ENCODE measurements around the gene CACNA1F. TPM values are rescaled to one million over a fixed set of nuclear protein-coding genes. Genes with fewer than 3 reads are reported as not detected.

Gene CACNA1F
- total RNA-seq, 1 experiment from 2014 or later, result not detected

DNA sequence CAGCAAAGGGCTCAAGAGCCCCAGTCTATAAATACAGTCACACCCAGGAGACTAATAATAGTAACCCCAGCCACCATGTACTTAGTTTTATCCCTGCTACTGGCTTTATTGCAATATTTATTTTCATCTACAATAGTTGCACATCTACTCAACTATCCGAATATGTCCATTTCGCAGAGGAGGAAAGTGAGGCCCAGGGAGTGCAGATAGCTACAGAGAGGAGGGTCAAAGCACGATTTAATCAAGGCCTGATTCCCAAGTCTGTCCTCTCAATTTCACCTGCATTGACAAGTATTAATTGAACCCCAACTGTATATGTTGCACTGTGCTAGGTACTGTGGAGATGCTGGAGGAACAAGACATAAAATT, 65.4 kb downstream of the CACNA1F start:
- ChIA-PET CTCF (no interaction called here), POLR2A (no interaction called here)
- H3K9me3 ChIP-seq (ENCODE audit: control insufficient read depth, insufficient read depth, low read depth, low read length), result no peaks in the 10 kb centered on the region
- in situ Hi-C loops (cut with HindIII; ENCODE audit: low pct_unique_long_range_greater_than_20kb, low sequenced_read_pairs) (no loop called here), intact Hi-C loops (cut with micrococcal nuclease; ENCODE audit: unreplicated experiment) (no loop called here)
- H3K4me1 ChIP-seq (ENCODE audit: control insufficient read depth, insufficient read depth, low read length), result peaks cover 28% of the 10 kb centered on the region
- H3K36me3 ChIP-seq (ENCODE audit: control insufficient read depth, insufficient read depth, low read length), result no peaks in the 10 kb centered on the region
- DNase-seq (ENCODE audit: low read depth, low spot score) (no peak), ATAC-seq (no peak)
- H3K27ac ChIP-seq (ENCODE audit: low read length), result peak overlapping the region; percentile 93
- TF ChIP-seq, protein P1, sequence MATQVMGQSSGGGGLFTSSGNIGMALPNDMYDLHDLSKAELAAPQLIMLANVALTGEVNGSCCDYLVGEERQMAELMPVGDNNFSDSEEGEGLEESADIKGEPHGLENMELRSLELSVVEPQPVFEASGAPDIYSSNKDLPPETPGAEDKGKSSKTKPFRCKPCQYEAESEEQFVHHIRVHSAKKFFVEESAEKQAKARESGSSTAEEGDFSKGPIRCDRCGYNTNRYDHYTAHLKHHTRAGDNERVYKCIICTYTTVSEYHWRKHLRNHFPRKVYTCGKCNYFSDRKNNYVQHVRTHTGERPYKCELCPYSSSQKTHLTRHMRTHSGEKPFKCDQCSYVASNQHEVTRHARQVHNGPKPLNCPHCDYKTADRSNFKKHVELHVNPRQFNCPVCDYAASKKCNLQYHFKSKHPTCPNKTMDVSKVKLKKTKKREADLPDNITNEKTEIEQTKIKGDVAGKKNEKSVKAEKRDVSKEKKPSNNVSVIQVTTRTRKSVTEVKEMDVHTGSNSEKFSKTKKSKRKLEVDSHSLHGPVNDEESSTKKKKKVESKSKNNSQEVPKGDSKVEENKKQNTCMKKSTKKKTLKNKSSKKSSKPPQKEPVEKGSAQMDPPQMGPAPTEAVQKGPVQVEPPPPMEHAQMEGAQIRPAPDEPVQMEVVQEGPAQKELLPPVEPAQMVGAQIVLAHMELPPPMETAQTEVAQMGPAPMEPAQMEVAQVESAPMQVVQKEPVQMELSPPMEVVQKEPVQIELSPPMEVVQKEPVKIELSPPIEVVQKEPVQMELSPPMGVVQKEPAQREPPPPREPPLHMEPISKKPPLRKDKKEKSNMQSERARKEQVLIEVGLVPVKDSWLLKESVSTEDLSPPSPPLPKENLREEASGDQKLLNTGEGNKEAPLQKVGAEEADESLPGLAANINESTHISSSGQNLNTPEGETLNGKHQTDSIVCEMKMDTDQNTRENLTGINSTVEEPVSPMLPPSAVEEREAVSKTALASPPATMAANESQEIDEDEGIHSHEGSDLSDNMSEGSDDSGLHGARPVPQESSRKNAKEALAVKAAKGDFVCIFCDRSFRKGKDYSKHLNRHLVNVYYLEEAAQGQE (IDR thresholded peaks at IDR 0.05; ENCODE audit: insufficient read depth in 1 of 2, low read depth in 2 of 2, low read length in 1 of 2), result no peak
- TF ChIP-seq SIN3A (IDR thresholded peaks at IDR 0.05; ENCODE audit: borderline replicate concordance, insufficient read depth, low read depth, low read length) (no peak), POLR2AphosphoS5 (IDR thresholded peaks at IDR 0.05; ENCODE audit: low read depth, low read length) (no peak), TCF7L2 (IDR thresholded peaks at IDR 0.05; ENCODE audit: low read depth, low read length) (no peak)
- TF ChIP-seq, protein P2, sequence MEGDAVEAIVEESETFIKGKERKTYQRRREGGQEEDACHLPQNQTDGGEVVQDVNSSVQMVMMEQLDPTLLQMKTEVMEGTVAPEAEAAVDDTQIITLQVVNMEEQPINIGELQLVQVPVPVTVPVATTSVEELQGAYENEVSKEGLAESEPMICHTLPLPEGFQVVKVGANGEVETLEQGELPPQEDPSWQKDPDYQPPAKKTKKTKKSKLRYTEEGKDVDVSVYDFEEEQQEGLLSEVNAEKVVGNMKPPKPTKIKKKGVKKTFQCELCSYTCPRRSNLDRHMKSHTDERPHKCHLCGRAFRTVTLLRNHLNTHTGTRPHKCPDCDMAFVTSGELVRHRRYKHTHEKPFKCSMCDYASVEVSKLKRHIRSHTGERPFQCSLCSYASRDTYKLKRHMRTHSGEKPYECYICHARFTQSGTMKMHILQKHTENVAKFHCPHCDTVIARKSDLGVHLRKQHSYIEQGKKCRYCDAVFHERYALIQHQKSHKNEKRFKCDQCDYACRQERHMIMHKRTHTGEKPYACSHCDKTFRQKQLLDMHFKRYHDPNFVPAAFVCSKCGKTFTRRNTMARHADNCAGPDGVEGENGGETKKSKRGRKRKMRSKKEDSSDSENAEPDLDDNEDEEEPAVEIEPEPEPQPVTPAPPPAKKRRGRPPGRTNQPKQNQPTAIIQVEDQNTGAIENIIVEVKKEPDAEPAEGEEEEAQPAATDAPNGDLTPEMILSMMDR (IDR thresholded peaks at IDR 0.05), result no peak
- peak overlapping the region; percentile 38 to 64; a peak in 3 of 4 replicates for H3K4me3 ChIP-seq (ENCODE audit: low read depth in 2 of 2, low read length in 2 of 2)
- H3K27me3 ChIP-seq (ENCODE audit: control insufficient read depth, insufficient read depth, low read length), result no peaks in the 10 kb centered on the region
- BruUV-seq (replicated peaks), result no TSS peak

DNA sequence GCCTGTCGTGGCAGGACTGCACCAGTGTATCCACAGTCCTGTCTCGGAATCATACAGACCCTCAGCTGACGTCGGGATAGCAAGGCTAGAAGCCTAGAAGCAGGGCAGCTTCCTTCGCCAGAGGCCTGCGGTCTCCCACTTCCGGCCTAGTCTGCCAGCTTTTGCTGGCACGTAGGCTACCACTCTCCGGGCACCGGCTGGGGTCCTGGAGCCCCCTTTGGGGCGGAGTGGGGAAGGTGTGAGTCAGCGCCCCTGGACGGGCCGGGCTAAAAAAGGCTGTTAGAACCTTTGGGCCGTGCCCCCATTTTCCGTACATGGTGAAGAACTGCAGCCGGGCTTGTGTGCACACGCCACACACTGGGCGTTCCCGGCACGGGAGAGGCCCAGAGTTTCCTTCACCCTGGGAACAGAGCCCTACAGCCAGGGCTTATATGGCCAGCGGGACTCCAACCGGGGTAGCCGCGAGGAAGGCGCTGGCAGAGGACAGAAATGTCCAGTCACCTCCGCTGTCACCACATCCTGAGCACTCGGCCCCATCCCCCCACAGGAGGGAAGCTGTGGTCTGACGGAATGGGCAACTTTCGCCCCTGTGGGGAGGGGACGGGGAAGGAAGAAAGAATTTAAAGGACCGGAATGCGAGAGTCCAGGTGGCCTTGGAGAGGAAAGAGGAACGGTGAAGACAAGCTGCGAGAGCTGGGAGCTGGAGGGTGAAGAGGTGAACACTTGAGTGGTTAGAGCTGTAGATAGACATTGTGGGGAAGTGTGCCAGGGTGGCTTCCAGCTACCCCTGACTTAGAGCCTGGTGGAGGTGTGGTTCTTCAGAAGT, 66.0 kb downstream of the CACNA1F start:
- ChIA-PET POLR2A (no interaction called here), CTCF (interaction anchor here (1.5 kb wide), 1 partner anchor 11 kb away, joined by 8 read pairs; no protein-coding TSS in a partner anchor)
- Histone ChIP-seq H3K4me3 (ENCODE audit: low read depth in 2 of 2, low read length in 2 of 2) (peak overlapping the region; percentile 38 to 64), H3K27ac (ENCODE audit: low read length) (peak overlapping the region; percentile 93), H3K36me3 (ENCODE audit: control insufficient read depth, insufficient read depth, low read length) (no peaks in the 10 kb centered on the region), H3K9me3 (ENCODE audit: control insufficient read depth, insufficient read depth, low read depth, low read length) (no peaks in the 10 kb centered on the region), H3K4me1 (ENCODE audit: control insufficient read depth, insufficient read depth, low read length) (peaks cover 28% of the 10 kb centered on the region), H3K27me3 (ENCODE audit: control insufficient read depth, insufficient read depth, low read length) (no peaks in the 10 kb centered on the region)
- DNase-seq (ENCODE audit: low read depth, low spot score) (no peak), ATAC-seq (peak; percentile 56)
- no peak; the same call in 1 of the 2 replicates for TF ChIP-seq POLR2AphosphoS5 (IDR thresholded peaks at IDR 0.05; ENCODE audit: low read depth, low read length)
- TF ChIP-seq, protein P1 (IDR thresholded peaks at IDR 0.05; ENCODE audit: insufficient read depth in 1 of 2, low read depth in 2 of 2, low read length in 1 of 2), result no peak
- TF ChIP-seq, protein P2 (IDR thresholded peaks at IDR 0.05), result no peak
- TF ChIP-seq SIN3A (IDR thresholded peaks at IDR 0.05; ENCODE audit: borderline replicate concordance, insufficient read depth, low read depth, low read length), result no peak
- no peak for TF ChIP-seq TCF7L2 (IDR thresholded peaks at IDR 0.05; ENCODE audit: low read depth, low read length)
- intact Hi-C loops (cut with micrococcal nuclease; ENCODE audit: unreplicated experiment) (no loop called here), in situ Hi-C loops (cut with HindIII; ENCODE audit: low pct_unique_long_range_greater_than_20kb, low sequenced_read_pairs) (no loop called here)
- BruUV-seq (replicated peaks), result no TSS peak
